Duodenal mucosa (tissue), 2 donors: ENCODE data around the gene DMGDH.

Experiments used
- H3K27ac ChIP-seq: one replicate; pipeline ENCODE4 v1.7.0; 2013; ENCODE audit warnings: low read depth, low read length
- H3K27me3 ChIP-seq, 2 donors: one replicate each; pipeline ENCODE4 v1.7.0; 2013; ENCODE audit warnings: low read length in 2 of 2, control low read depth in 1 of 2; ENCODE audit not compliant: insufficient read depth in 2 of 2, control insufficient read depth in 1 of 2
- H3K36me3 ChIP-seq, 2 donors: one replicate each; pipeline ENCODE4 v1.7.0; 2013; ENCODE audit warnings: low read length in 2 of 2, control low read depth in 1 of 2; ENCODE audit not compliant: insufficient read depth in 2 of 2, control insufficient read depth in 1 of 2
- H3K4me1 ChIP-seq, 2 donors: one replicate each; pipeline ENCODE4 v1.7.0; 2013; ENCODE audit warnings: low read length in 2 of 2, control low read depth in 1 of 2; ENCODE audit not compliant: insufficient read depth in 2 of 2, control insufficient read depth in 1 of 2
- H3K4me3 ChIP-seq, 2 donors: one replicate each; pipeline ENCODE4 v1.7.0; 2013; ENCODE audit warnings: low read length in 2 of 2, low read depth in 1 of 2
- H3K9ac ChIP-seq, 2 donors: one replicate each; pipeline ENCODE4 v1.7.0; 2013; ENCODE audit warnings: low read length in 2 of 2, low read depth in 1 of 2
- H3K9me3 ChIP-seq, 2 donors: one replicate each; pipeline ENCODE4 v1.7.0; 2013; ENCODE audit warnings: low read length in 2 of 2, control low read depth in 1 of 2; ENCODE audit not compliant: control insufficient read depth in 1 of 2

Gene DMGDH

DNA sequence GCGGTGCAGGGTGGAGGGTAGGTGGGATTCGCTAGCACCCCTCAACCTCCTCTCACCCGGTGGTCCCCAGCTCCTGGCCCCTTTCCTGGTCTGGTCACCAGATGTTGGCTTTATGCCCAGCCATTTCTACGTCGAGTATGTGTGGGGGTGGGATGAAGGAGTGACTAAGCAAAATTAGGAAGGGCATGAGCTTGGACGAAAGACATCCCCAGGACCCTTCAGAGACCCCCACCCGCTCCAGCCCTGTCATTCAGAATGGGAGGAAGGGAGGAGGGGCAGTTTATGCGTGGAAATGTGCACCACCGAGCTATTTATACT, 835 bp upstream of the DMGDH start:
- H3K9me3 ChIP-seq: no peaks in the 10 kb centered on the region
- peaks cover 5 to 12% of the 10 kb centered on the region in 2 donors for H3K27me3 ChIP-seq
- H3K27ac ChIP-seq: peak overlapping the region; percentile 25
- H3K4me1 ChIP-seq: no peaks in the 10 kb centered on the region
- H3K36me3 ChIP-seq: no peaks in the 10 kb centered on the region
- H3K4me3 ChIP-seq: peak overlapping the region; percentile 41 to 44
- no peak overlapping the region for H3K9ac ChIP-seq

DNA sequence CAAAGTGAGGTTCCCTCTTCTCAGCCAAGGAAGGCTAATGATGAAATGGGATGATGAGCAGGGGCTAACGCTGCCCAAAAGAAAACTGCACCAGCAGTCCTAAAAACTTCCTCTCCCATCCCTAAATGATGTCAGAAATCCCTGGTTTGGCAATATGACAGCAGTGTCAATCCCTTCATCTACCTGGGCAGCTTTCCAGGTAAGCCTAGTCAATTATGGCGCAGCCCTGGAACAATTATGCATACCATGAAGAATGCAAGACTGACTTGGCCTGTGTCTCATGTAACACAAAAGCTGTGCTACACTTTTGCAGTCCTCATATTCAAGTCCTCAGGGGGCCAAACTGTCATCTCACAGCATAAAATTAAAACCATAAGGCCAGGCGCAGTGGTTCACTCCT, 7.0 kb downstream of the DMGDH start:
- Histone ChIP-seq H3K27me3 (no peaks in the 10 kb centered on the region), H3K4me3 (no peak overlapping the region), H3K27ac (no peak overlapping the region), H3K36me3 (no peaks in the 10 kb centered on the region), H3K9me3 (no peaks in the 10 kb centered on the region), H3K9ac (no peak overlapping the region), H3K4me1 (no peaks in the 10 kb centered on the region)

DNA sequence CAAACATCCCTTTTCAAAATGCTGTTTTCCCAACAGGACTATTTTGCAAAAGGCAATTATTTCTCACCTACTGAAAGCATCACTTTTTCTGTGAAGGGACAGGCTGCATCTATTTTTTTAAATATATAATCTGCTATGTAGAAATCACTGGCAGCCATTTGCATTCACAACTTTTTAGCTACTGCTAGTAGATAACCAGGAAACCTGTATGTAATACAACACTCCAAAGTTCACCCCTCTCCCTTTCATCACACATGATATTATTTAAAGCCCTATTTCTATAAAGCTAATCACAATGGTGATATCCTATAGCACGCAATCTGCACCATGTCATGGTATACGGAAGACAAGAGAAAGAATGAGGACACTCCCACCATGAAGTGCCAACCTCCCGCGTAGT, 9.8 kb downstream of the DMGDH start:
- Histone ChIP-seq H3K27ac (no peak overlapping the region), H3K4me1 (no peaks in the 10 kb centered on the region), H3K27me3 (no peaks in the 10 kb centered on the region), H3K4me3 (no peak overlapping the region), H3K9me3 (no peaks in the 10 kb centered on the region), H3K36me3 (no peaks in the 10 kb centered on the region), H3K9ac (no peak overlapping the region)

DNA sequence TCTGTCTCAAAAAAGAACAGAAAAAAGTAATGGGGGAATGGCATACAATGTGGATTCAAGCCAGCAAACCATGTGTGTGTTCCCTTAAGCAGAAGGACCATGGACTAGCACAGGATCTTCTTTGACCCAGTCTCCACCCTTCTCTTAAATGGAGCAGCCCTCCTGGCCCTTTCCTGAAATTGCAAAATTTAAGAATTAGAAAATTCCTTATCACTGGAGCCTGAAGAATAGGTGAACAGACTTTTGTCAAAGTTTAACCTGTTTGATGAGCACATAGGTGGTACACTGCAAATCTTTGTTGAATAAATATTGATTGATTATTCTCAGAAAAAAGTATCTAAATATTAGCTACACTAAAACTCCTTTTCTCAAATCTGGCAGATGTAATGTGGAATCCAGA, 12.6 kb downstream of the DMGDH start:
- Histone ChIP-seq H3K4me3 (no peak overlapping the region), H3K9me3 (no peaks in the 10 kb centered on the region), H3K27me3 (no peaks in the 10 kb centered on the region), H3K4me1 (no peaks in the 10 kb centered on the region), H3K27ac (no peak overlapping the region), H3K9ac (no peak overlapping the region), H3K36me3 (no peaks in the 10 kb centered on the region)

DNA sequence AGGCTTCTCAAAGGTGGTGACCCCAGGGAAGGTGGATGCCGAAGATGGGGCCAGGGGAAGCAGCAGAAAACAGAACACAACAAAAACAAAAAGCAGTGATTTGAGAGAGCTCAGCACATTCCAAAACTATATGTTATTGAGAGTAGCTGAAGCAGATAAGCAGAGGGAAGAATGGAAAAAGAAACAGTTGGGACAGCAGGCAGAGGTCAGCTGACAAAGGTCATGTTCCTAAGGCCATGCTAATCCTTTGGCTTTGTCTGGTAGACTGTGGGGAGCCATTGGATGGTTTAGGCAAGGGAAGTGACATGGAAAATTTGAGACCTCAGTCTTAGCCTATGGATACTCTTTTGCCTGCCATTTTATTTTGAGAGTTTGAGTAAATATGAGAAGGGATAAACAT, 14.5 kb downstream of the DMGDH start:
- H3K4me3 ChIP-seq: no peak overlapping the region
- H3K9ac ChIP-seq: no peak overlapping the region
- H3K27ac ChIP-seq: no peak overlapping the region
- H3K9me3 ChIP-seq: no peaks in the 10 kb centered on the region
- no peaks in the 10 kb centered on the region for H3K4me1 ChIP-seq
- H3K27me3 ChIP-seq: no peaks in the 10 kb centered on the region
- H3K36me3 ChIP-seq: no peaks in the 10 kb centered on the region

DNA sequence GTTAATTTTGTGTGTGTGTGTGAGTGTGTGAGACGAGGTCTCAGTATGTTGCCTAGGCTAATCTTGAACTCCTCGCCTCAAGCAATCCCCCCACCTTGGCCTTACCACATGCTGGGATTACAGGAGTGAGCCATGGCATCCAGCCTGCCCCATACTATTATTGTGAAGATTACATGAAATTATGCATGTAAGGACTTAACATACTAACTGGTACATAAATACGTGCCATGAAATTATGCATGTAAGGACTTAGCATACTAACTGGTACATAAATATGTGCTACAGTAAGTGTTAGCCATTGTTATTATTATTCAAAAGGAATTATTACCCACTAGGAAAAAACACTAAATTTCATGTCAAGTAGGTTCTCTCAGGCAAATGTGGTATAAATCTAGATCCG, 16.2 kb downstream of the DMGDH start:
- H3K36me3 ChIP-seq: no peaks in the 10 kb centered on the region
- H3K9ac ChIP-seq: no peak overlapping the region
- H3K27ac ChIP-seq: no peak overlapping the region
- H3K27me3 ChIP-seq: no peaks in the 10 kb centered on the region
- H3K4me3 ChIP-seq: no peak overlapping the region
- H3K4me1 ChIP-seq: no peaks in the 10 kb centered on the region
- no peaks in the 10 kb centered on the region for H3K9me3 ChIP-seq

DNA sequence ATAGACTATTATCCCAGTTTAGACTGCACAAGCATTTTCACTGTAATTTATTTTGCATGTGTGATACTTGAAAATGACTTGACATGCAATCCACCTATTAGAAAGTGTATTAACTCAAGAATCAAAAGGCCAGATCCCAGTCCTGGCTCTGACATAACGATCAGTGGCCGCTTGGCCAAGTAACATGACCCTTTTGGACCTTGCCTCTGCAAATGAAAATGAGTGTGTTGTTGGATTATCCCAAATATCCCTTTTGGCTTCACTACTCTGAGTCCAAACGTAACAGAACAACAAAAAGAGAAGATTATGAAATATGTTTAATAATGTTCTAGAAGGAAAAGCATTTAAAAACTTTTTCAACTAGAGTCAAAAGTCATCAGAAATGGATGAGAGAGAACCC, 19.0 kb downstream of the DMGDH start:
- Histone ChIP-seq H3K4me1 (no peaks in the 10 kb centered on the region), H3K9ac (no peak overlapping the region), H3K27ac (no peak overlapping the region), H3K36me3 (no peaks in the 10 kb centered on the region), H3K4me3 (no peak overlapping the region), H3K9me3 (no peaks in the 10 kb centered on the region), H3K27me3 (no peaks in the 10 kb centered on the region)

DNA sequence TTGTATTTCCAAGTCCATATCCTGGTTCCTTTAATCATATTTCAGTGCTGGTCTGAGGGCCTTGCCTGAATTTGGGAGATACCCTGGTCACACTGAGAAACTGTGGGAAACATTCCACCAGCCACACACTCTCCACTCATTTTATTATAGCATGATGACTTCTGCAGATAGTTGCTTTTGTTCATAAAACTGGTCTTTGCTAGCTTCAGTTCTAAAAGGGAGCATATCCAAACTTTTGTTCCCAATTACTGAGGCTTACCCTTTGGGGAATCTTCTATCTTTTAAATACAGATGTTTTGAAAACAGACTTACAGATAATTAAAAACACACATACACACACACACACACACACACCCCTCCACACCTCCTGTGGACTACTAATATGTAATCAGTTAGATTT, 21.0 kb downstream of the DMGDH start:
- Histone ChIP-seq H3K4me1 (no peaks in the 10 kb centered on the region), H3K9me3 (no peaks in the 10 kb centered on the region), H3K9ac (no peak overlapping the region), H3K27ac (no peak overlapping the region), H3K4me3 (no peak overlapping the region), H3K27me3 (no peaks in the 10 kb centered on the region), H3K36me3 (no peaks in the 10 kb centered on the region)

DNA sequence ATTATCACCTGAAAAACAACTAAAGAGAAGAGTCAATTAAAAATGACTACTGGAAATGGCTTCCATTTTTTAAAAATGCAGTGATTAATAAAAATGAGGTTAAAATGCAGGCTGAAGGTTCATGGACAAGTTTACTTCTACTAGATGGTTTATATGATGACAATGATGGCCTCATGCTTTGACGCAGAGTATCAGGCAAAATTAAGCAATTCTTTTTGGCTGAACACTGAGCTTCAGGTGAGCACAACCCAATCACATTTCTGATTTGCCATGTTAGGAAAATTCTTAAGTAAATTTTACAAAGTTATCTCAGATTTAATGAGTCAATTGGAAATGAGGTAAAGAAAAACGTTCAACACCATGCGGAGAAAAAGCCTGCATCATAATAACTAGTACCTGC, 22.3 kb downstream of the DMGDH start:
- H3K9me3 ChIP-seq: no peaks in the 10 kb centered on the region
- no peak overlapping the region for H3K9ac ChIP-seq
- no peak overlapping the region for H3K4me3 ChIP-seq
- H3K27me3 ChIP-seq: no peaks in the 10 kb centered on the region
- H3K4me1 ChIP-seq: no peaks in the 10 kb centered on the region
- no peak overlapping the region for H3K27ac ChIP-seq
- no peaks in the 10 kb centered on the region for H3K36me3 ChIP-seq

DNA sequence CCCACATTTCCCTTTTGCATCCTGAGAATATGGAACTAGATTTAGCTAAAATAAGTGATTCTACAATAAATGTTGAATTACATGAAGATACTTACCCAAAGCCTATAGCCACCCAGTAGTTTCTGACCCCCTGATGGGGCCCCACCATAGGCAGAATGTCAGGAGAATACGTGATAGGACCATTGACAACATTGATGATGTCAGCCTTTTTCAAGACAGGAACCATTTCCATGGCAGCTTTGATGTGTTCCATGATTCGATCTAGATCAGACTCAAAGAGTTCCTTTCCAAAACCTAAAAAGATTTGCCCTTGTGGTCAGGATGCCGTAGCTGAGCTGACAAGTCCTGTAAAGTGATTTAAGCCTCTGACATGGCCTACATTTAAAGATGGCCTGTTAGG, 27.3 kb downstream of the DMGDH start:
- Histone ChIP-seq H3K4me1 (no peaks in the 10 kb centered on the region), H3K36me3 (no peaks in the 10 kb centered on the region), H3K9ac (no peak overlapping the region), H3K27ac (no peak overlapping the region), H3K9me3 (peaks cover 0 to under 1% of the 10 kb centered on the region in 2 donors), H3K4me3 (no peak overlapping the region), H3K27me3 (no peaks in the 10 kb centered on the region)

DNA sequence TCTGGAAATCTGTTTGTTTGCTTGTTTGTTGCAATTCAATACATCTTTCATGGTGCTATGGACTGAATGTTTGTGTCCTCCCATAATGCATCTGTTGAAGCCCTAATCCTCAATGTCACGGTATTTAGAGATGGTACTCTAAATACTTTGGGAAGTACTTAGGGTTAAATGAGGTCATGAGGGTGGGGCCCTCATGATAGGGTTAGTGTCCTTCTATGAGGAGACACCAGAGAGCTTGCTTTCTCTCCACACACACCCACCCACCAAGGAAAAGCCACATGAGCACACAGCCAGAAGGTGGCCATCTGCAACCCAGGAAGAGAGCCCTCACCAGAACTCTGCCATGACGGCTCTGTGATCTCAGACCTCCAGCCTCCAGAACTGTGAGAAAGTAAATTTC, 32.7 kb downstream of the DMGDH start:
- H3K27ac ChIP-seq: no peak overlapping the region
- no peak overlapping the region for H3K9ac ChIP-seq
- H3K4me1 ChIP-seq: no peaks in the 10 kb centered on the region
- peaks cover 0 to 6% of the 10 kb centered on the region in 2 donors for H3K9me3 ChIP-seq
- H3K27me3 ChIP-seq: no peaks in the 10 kb centered on the region
- no peaks in the 10 kb centered on the region for H3K36me3 ChIP-seq
- no peak overlapping the region for H3K4me3 ChIP-seq
